22Rv1 (cell line): ENCODE data around the gene MYO9B.

Source experiments
- H3K27ac ChIP-seq: fragments of 450-650 bp; 2 replicates; pipeline ENCODE4 v1.5.1; 2017
- ZFX ChIP-seq: fragments of 450-650 bp; IDR thresholded peaks from 2 replicates; pipeline ENCODE4 v1.6.1; 2017; ENCODE audit warnings: antibody characterized with exemption, borderline replicate concordance
- TF ChIP-seq, protein P1 (sequence below): fragments of 450-650 bp; IDR thresholded peaks from 2 replicates; pipeline ENCODE4 v1.5.1; 2017; ENCODE audit warnings: mild to moderate bottlenecking

The MYO9B gene

DNA sequence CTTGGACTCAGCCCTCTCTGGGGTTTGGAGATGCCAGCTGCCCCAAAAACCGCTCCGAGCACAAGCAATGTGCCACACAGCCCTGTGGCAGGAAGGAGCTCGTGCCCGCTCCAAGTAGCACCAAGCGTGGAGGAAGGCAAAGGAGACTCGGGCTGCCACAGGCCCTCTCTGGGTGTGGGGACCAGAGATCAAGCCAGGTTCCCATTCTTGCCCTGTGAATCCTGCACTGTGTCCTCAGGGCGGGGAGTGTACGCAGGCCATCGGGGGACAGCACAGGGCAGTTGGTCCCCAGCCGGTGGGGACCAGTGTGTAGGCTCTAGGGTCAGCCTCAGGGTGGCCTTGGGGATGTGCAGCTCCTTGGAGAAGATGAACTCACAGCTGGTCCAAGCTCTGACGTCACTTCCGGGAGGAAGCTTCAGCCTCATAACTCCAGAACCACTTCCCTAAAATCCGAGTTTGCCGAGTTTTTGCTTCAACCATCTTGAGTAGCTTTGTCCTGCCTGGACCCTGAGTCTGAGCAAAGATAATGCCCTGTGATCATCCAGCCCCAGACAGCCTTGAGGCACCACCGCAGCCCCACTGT, 39.6 kb upstream of the MYO9B start:
- TF ChIP-seq, protein P1, sequence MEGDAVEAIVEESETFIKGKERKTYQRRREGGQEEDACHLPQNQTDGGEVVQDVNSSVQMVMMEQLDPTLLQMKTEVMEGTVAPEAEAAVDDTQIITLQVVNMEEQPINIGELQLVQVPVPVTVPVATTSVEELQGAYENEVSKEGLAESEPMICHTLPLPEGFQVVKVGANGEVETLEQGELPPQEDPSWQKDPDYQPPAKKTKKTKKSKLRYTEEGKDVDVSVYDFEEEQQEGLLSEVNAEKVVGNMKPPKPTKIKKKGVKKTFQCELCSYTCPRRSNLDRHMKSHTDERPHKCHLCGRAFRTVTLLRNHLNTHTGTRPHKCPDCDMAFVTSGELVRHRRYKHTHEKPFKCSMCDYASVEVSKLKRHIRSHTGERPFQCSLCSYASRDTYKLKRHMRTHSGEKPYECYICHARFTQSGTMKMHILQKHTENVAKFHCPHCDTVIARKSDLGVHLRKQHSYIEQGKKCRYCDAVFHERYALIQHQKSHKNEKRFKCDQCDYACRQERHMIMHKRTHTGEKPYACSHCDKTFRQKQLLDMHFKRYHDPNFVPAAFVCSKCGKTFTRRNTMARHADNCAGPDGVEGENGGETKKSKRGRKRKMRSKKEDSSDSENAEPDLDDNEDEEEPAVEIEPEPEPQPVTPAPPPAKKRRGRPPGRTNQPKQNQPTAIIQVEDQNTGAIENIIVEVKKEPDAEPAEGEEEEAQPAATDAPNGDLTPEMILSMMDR = no peak
- no peak for TF ChIP-seq ZFX
- H3K27ac ChIP-seq = no peak overlapping the region

DNA sequence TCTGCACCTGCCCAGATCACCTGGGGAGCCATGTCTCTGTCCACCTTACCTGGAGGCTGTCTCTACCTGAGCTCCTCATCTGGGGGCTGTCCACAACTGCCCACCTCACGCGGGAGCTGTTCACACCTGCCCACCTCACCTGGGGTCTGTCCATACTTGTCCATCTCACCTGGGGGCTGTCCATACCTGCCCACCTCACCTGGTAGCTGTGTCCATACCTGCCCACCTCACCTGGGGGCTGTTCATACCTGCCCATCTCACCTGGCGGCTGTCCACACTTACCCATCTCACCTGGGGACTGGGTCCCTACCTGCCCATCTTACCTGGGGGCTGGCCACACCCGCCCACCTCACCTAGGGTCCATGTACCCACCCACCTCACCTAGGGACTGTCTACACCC, 38.9 kb upstream of the MYO9B start:
- H3K27ac ChIP-seq = no peak overlapping the region
- TF ChIP-seq, protein P1 = no peak
- TF ChIP-seq ZFX = no peak

DNA sequence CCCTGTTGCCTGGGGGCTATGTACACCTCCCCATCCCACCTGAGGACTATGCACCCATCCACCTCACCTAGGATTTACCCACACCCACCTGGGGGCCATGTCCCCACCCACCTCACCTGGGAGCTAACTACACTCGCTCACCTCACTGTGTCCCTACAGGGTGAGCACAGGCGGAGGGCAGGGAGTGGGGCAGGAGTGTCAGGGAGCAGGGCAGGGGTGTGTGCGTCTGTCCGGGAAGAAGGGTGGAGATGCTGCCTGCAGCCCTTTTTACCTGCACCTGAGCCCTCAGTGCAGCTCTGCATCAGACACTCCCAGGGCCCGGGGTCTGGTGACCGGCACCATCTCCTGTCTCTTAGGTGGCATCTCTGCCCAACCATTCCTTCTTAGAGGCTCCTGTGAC, 38.4 kb upstream of the MYO9B start:
- TF ChIP-seq, protein P1 = no peak
- TF ChIP-seq ZFX = no peak
- no peak overlapping the region for H3K27ac ChIP-seq

DNA sequence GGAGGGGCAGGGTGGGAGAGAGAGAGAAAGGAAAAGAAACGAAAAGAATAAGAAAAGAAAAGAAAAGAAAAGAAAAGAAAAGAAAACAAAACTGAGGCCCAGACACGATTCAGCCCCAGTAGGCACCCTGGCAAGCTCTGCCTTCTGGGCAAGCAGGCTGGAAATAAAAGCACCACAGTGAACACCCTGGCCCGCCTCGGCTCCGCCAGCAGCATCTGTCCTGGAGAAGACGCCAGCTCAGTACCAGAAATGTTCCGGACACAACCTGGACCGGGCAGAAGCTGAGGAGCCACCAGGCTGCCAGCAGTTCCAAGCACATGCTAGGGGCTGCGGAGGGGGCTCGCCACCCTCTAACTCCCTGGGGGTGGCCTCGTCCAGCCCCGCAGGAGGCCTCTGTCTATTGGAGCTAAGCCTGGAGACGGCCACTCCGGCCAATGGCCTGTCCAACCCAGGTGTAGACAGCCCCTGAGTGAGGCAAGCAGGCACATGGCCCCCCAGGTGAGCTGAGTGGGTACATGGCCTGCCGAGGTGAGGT, 37.5 kb upstream of the MYO9B start:
- no peak for TF ChIP-seq ZFX
- TF ChIP-seq, protein P1 = no peak
- H3K27ac ChIP-seq = no peak overlapping the region

DNA sequence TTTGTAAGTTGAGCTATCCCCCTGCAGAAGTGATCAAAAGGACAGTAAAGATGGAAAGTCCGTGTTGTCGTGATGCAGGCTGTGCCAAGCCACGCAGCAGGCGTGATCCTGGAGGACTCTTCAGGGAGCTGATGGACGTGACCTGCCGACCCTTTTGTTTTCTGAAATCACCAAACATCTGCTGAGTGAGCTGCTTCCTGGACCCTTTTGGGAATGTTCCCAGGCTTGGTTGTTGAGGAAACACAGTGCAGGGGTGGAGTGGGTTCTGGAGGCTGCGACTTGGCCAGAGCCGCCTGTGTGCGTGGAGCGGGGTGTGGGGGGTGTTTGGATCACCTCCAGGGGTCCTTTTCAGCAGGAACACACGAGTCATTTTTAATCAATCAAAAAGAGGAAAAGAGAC, 33.6 kb upstream of the MYO9B start:
- TF ChIP-seq, protein P1 = no peak
- no peak for TF ChIP-seq ZFX
- H3K27ac ChIP-seq = no peak overlapping the region

DNA sequence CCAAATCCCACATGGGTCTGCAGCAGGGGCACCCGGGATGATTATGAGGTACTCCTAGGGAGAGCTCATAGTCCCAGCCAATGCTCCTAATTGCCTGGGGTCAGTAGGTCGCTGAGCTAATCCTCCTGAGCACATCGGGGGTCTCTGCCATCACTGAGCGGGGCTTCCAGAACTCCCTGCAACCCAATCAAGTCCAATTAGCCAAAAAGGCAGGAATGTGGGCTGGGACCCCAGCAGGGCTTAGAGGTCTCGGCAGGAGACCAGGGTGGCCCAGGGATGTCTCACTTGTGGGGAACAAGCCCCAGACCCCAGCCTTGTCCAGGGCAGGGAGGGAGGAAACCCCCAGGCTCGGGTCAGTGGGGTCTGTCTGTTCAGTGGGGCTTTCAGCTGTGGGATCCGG, 31.8 kb upstream of the MYO9B start:
- TF ChIP-seq, protein P1 = no peak
- no peak for TF ChIP-seq ZFX
- H3K27ac ChIP-seq = no peak overlapping the region

DNA sequence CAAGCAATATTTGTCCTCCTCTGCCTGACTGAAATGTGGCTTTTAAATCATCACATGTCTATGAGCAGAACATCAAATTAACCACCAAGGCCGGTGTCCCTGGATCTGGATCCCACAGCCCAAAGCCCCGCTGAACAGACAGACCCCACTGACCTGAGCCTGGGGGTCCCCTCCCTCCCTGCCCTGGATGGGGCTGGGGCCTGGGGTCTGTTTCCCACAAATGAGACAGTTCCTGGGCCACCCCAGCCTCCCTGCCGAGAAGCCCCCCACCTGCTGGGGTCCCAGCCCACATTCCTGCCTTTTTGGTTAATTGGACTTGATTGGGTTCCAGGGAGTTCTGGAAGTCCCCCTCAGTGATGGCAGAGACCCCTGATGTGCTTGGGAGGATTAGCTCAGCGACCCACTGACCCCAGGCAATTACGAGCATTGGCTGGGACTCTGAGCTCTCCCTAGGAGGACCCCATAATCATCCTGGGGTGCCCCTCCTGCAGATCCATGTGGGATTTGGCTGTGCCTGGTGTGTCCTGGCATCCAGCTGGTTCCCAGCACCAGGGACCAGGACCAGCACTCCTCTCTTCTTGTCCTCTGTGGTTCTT, 29.6 kb upstream of the MYO9B start:
- H3K27ac ChIP-seq = no peak overlapping the region
- TF ChIP-seq ZFX = no peak
- TF ChIP-seq, protein P1 = no peak
